NCI-H1436 (cell line): ENCODE results near the gene SEMG2.

ENCODE experiments used
- DNase-seq: peaks from one replicate; lab custom pipeline; 2025; lab: John Stamatoyannopoulos, UW

SEMG2 gene, protein sequence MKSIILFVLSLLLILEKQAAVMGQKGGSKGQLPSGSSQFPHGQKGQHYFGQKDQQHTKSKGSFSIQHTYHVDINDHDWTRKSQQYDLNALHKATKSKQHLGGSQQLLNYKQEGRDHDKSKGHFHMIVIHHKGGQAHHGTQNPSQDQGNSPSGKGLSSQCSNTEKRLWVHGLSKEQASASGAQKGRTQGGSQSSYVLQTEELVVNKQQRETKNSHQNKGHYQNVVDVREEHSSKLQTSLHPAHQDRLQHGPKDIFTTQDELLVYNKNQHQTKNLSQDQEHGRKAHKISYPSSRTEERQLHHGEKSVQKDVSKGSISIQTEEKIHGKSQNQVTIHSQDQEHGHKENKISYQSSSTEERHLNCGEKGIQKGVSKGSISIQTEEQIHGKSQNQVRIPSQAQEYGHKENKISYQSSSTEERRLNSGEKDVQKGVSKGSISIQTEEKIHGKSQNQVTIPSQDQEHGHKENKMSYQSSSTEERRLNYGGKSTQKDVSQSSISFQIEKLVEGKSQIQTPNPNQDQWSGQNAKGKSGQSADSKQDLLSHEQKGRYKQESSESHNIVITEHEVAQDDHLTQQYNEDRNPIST

DNA sequence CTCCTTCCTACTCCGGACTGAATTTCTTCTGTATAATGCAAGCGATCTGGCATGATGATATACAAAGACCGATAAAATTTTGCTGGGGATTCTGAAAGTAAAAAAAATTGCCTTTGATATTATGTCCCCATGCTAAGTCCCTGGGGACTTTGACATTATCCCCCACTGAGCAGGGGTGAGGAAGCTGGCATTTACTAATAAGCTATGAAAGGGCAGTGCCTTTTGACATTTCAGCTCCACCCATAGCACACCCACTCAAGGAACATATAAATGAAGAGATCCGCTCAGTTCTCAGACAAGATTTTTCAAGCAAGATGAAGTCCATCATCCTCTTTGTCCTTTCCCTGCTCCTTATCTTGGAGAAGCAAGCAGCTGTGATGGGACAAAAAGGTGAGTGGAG is at the start of gene SEMG2:
Gene SEMG2, plus strand, starts transcription at position 298 of the 400 bp plus-strand sequence. Its CDS starts 17 bp downstream, at position 315.
- no peak for DNase-seq

DNA sequence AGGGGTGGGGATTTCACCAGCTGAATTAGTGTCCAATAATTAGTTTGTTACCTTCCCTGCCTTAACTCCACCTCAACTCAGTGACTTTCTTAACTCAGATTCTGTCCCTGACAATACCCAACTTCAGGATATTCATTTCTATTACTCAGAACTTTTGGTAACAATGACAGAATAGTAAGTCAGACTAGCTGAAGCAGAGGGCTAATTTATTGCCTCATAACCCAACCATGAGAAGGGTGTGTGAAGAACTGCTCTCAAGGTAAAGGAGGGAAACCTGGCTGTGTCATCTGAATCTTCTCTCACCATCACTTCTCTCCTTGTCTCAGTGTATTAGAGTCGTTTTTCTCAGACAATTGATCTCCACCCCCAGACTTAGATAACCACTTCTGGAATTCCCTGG is 47.7 kb upstream of the SEMG2 start:
- DNase-seq: no peak

DNA sequence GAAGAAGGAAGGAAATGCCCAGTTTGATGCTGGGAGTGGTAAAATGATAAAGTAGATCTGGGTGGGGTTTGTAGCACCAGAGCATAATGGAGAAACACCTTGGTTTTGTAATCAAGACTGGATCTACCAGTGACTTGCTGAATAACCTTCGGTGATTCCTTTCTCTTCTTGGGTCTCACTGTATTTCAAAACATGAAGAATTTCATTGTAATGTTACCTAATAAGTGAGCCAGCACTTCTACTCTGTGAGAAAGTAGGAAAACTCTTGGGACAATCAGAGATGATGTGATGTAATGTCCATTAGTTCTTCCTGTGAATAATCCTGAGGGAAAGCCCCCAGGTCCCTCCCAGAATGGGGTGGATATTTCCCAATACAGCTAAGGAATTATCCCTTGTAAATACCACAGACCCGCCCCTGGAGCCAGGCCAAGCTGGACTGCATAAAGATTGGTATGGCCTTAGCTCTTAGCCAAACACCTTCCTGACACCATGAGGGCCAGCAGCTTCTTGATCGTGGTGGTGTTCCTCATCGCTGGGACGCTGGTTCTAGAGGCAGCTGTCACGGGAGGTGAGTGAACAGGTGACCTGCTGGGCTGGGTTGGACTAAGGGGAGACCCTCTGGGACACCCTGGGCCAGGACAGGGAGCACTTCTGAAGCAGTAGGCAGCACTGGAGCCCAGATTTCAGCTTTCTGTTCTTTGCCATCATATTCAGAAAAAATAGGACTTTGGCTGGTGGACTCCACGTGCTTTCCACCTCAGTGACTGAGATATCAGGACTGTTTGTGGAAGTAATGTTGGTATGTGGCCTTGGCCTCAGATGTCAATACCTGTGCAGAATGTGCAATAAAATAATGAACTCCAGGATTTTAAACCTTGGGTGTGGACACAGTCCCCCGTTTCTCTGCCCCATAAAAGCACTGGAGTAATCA is 46.5 kb upstream of the SEMG2 start, which contains the start of gene PI3:
Gene PI3, plus strand, starts transcription at position 469 of the 931 bp plus-strand sequence. Its CDS starts 21 bp downstream, at position 490.
- DNase-seq: no peak

DNA sequence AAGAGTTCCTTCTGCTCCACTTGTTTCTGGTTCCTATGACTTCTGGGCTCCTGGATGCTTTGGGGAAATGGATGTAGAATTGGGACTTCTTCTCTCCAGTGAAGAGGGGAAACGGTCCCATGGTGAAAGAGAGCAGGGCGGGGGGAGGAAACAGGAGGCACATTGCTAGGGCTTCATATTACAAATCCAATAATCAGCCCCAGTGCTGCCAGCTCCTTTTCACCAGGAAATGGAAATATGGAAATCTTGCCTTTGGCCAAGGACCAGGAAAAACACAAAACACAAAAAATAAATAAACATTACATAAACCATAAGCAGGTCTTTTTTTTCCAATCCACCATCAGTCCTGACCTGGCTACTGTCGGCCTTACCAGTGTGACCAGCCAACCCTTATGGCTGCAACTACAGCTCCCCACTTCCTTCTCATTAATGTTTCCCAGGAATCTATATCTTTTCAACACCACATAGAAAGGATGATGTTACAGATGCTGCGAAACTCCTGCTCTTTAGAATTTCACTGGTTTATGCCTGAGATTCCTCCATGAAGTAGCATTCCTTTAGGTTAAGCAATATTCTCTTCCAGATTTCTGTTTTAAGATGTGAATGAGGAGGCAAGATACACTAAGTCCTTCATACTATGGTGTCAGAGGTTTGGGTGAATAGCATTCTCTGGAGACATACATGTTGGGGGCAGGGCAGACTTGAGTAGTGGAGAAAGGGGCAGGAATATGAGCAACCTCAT is 44.5 kb upstream of the SEMG2 start:
- DNase-seq: no peak

DNA sequence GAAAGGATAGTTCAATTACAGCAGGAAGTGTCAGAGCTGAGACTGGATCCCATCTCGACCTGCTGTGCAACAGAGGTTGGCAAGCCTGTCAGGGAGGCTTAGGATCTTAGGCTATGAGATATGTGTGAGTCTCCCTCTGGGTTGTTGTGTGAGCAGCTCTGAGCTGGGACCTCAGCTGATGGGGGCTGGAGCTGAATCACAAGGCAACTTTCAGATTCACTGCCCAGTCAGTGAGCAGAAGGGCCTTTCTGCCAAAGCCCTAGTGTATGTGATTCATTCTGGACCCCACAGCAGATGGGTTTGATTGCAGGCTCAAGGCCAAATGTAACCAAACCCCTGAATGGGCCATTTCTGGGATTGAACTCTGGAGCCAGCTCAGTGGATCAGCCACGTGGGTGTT is 42.0 kb upstream of the SEMG2 start:
- DNase-seq: no peak

DNA sequence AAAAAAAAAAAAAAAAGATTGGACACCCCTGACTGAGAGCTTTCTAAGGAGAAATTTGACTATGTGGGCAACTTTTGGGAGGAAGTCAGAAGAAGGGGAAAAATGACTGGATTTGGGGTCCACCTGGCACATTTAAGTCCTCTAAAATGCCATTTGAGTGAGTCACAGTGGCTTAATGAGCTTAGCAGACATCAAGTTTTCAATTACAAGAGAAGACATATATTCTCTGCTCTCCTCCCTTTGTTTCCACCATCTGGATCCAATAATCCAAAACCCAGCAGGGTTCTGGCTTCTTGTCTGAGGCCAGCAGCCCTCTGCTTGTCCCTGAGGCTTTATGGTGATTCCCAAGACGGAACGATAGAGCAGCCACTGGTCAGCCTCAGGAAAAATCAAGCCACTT is 39.5 kb upstream of the SEMG2 start:
- DNase-seq: no peak

DNA sequence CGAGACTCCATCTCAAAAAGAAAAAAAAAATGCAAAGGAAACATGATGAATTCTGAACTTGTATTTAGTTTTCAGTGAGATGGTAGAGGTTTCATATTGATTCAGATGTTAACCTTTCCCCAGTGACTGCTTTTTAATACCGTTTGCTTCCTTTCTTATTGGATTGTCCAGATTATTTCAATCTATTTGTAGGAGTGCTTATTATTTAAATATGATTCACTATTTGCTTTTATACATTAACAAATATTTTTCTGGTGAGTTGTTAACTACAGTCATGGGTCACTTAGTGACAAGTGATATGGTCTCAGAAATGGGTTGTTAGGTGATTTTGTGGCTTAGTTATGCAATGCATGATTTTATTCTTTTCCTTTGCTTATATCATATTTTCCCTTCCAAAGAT is 38.1 kb upstream of the SEMG2 start:
- DNase-seq: no peak

DNA sequence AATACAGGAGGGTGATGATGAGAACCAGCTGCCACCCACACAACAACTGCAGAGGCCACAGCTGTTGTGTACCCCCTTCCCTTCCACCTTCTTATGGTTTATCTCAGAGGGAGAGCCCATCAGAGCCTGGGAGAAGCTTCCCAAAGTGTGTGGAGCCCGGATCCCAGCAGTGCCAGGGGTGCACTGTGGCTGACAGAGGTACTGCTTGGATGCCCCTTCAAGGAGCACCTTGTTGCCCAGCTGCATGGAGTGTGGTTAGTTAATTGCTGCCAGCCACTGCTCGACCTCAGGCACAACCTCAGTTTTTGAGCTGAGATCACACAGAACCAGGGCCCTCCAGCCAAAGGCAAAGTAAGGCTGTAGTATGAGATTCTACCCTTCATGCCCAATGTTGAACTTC is 33.5 kb upstream of the SEMG2 start:
- no peak for DNase-seq

DNA sequence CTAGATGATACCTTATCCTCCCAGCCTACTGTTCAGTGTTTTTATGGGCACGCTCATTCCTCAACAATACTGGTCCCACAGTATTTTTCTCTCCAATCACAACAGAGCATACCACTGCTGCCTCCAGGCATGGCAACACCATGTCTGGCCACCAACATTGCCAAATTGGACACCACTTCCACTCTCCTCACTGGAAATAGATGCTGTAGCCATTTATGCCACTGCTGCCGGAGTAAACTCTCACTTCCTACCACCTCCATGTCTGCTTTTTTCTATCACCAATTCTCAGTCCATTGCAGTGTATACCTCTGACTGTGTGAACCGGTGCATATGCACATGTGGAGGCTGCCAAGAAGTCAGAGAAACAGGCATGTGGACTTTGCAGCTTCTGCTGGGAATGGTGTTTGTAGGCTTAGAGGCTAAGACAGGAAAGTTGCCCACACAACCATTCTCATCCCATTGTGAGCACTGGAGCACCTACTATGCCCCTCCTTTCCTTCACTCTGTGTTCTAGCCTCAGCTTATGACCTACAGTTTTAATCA is 32.0 kb upstream of the SEMG2 start:
- no peak for DNase-seq

DNA sequence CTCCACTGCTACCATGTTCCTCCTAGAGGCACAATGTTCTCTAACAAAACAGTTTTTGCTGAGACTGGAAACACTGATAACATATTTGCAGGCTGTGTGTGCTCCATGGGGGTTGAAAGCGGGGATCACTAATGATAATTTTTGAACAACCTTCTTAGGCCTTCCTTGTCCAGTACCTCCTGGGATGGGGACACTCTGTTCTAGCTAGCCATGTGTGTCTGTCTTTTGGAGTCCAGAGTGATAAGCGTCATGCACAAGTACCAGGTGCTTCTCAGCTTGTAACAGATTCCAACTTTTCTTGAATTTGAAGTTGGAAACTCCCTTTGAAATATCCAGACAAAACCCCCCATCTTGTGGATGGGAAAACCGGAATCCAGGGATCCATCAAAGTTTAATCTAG is 31.3 kb upstream of the SEMG2 start:
- no peak for DNase-seq

DNA sequence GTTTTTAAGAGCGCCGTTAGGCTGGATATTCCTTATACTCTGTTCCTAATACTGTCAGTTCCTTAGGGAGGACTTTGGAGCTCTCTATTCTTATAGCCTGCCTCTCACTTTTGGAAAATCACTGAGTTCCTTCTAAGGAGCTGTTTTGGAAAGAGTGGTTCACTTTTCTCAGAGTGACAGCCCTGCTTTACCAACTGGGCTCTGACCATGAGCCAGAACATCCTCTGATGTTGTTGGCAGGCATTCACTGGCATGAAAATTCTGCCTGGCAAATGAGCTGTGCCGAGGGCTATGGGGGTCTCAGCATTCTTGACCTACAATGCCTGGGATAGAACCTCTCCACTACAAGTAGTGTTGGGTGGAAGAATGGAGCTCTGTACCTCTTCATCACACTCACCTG is 29.2 kb upstream of the SEMG2 start:
- no peak for DNase-seq

DNA sequence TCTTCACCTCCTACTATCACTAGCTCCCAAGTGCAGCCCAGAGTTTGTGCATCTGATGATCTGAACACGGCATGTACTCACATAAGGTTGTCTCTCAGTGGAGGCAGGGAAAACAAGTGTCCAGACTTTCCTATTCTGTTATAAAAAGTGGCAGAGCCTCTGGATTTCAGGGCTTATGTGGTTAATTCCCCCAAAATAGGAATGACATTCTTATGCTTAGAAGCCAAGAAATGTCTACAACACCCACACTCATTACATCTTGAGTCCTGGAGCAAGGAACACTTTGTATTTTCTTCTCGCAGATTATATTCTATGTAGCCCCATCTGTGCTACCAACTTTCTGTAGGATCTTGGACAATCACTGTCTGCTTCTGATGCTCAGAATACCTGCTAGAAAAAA is 27.8 kb upstream of the SEMG2 start:
- DNase-seq: no peak

DNA sequence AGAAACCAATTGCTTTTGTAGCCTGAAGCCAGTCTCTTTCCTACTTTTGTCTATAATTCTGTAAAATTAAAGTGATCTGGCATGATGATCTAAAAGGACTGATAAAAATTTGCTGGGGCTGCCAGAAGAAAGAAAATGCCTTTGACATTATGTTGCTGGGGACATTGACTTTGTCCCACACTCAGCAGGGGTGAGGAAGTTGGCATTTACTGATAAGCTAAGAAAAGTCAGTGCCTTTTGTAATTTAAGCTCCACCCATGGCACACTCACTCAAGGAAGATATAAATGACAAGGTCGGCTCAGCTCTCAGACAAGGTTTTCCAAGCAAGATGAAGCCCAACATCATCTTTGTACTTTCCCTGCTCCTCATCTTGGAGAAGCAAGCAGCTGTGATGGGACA is 14.4 kb upstream of the SEMG2 start, which contains the start of gene SEMG1:
Gene SEMG1, plus strand, starts transcription at position 309 of the 400 bp plus-strand sequence. Its CDS starts 21 bp downstream, at position 330.
- DNase-seq: no peak

DNA sequence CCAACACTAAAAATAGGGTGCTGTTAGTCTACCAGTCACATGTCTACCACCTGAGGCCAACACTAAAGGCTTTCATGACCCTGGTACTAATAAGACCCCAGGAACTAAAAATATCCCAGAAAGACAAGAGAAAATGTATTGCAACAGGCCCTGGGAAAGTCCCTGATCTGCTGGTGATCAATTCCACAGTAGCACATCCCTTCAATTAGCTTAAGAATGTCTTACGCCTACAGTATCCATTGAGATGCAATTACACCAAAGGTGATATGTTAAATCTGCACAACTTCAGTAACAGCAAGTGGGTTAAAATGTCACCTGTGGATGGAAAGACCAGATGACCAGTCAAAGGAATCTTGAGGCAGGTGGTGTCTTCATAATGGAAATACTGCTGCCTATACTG is 11.2 kb upstream of the SEMG2 start:
- DNase-seq: no peak

DNA sequence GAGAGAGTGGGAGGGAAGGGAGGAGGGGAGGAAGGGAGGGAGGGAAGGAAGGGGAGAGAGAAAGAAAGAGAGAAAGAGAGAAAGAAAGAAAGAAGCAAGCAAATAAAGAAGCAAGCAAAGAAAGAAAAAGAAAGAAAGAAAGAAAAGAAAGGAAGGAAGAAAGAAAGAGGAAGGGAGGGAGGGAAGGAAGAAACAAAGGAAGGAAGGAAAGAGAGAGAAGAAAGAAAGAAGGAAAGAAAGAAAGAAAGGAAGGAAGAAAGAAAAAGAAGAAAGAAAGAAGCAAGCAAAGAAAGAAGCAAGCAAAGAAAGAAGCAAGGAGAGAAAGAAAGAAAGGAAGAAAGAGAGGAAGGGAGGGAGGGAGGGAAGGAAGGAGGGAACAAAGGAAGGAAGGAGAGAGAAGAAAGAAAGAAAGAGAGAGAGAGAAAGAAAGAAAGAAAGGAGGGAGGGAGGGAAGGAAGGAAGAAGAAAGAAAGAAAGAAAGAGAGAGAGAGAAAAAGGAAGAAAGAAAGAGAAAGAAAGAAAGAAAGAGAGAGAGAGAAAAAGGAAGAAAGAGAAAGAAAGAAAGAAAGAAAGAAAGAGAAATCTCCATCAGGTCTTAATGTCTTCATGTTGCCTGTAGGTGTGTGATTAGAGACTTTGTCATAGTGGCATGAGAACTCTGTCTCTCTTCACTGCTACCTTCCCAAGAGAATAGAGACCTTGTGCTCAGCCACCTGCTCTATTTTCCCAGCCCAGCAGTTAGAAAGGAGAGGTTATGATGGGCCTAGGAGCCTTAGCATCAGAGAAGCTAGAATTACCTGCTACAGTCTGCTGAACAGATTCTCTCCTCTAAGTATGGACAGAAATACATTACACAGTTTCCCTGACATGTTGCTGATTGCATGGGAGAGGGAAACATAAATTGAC is 9.4 kb upstream of the SEMG2 start:
- no peak for DNase-seq

DNA sequence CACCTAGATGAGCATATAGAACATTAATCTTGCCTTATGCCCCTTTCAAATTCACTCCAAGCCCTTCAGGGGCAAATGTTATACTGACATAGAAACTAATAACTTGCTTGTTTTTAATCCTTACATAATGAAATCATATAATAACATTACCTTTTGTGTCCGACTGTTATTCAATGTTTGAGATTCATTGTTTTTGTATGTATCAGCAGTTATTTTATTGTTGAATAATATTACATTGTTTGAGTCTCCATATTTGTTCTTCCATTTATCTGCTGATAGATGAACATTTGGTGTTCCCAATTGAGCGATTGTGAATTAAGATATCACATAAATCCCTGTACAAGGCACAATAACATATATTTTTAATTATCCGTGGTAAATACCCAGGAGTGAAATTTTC is 8.3 kb upstream of the SEMG2 start:
- DNase-seq: no peak

DNA sequence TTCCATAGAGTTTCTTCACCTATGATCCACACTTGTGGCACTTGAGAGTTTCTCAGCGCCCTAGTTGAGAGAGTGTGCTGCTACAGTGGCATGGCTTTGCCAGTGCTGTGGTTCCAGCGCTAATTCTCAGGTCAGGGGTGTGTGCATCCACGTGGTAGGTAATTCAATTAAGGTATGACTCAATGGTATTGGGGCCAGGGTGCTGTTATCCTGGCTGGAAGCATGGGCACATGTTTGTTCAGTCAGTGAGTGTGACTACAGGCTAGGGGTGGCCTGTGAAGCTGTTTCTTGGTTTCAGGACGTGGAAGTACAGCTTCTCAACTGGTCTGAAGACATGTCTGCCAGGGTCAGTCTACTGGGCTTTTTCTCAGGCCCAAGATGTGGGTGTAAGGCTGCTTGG is 3.0 kb upstream of the SEMG2 start:
- no peak for DNase-seq

DNA sequence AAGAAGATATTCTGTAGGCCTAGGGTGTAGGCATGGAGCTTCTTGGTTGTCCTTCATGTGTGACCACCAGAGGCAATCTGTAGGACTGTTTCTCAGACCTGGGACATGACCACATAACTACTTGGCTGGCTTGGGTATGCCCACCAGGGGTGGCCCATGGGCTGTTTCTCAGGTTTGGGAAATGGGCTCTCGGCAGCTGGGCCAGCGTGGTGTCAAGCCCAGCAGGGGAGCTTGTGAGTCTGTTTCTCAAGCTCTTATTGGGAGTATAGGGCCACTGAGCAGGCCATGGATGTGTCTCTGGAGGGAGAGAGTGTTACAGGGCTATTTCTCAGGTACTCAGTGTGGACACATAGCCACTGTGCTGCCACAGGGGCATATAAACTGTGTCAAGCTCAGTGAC is 2.5 kb upstream of the SEMG2 start:
- DNase-seq: no peak

DNA sequence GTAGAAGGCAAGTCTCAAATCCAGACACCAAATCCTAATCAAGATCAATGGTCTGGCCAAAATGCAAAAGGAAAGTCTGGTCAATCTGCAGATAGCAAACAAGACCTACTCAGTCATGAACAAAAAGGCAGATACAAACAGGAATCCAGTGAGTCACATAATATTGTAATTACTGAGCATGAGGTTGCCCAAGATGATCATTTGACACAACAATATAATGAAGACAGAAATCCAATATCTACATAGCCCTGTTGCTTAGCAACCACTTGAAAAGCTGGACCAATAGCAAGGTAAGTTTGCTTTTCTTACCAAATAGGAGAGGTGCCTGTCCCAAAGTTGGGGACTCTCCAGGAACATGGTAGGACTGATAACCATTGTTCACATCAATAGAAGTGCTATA is 2.0 kb downstream of the SEMG2 start:
- no peak for DNase-seq

DNA sequence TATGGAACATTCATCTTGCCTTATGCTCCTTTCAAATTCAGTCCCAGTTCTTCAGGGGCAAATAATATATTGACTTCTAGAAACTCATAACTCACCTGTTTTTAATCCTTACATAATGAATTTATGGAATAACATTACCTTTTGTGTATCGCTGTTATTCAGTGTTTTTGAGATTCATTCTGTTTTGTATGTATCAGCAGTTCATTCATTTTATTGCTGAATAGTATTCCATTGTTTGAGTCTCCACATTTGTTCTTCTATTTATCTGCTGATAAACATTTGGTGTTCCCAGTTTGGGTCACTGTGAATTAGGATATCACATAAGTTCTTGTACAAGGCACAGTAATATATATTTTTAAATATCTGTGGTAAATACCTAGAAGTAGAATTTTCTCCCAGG is 5.1 kb downstream of the SEMG2 start:
- DNase-seq: no peak
